ENCODE results near the gene ZNF75A. TPM values are rescaled to one million over a fixed set of nuclear protein-coding genes. Genes with fewer than 3 reads are reported as not detected.

ZNF75A gene
- polyA plus RNA-seq, 3 donors = 46.3 to 60.4 (median 59.3) TPM

GRCh38 chr16:3348547-3349167 is 43.4 kb downstream of the ZNF75A start:
- DNase-seq (ENCODE audit: extremely low read depth in 1 of 11, low read depth in 9 of 11, low spot score in 4 of 11) = no peak

DNA sequence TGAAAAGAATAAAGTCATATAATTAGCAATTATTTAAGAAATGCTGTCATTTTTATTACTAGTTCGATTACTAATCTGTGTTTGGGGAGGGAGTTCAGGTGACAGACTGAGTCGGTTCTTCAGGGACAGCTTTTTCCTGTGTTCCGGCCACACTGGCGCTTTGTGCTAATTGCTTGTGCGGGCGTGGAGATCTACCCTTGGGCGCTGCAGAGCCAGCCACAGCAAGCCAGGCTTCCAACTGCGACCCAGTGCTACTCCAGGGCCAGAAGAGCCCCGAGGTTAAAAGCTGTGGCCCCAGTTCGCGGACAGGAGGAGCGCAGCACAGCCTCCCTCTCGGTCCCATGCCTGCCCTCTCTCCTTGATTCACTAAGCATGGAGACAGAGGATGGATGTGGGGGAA is 43.9 kb downstream of the ZNF75A start:
- DNase-seq (ENCODE audit: extremely low read depth in 1 of 11, low read depth in 9 of 11, low spot score in 4 of 11) = no peak

- no peak for DNase-seq (ENCODE audit: extremely low read depth in 1 of 11, low read depth in 9 of 11, low spot score in 4 of 11)
Observed at GRCh38 chr16:3355589-3355988, 50.3 kb downstream of the ZNF75A start, which contains the start of gene OR2C1. Gene OR2C1 (plus strand): TSS chr16:3355889. CDS start chr16:3355941, 52 bp downstream.

DNA sequence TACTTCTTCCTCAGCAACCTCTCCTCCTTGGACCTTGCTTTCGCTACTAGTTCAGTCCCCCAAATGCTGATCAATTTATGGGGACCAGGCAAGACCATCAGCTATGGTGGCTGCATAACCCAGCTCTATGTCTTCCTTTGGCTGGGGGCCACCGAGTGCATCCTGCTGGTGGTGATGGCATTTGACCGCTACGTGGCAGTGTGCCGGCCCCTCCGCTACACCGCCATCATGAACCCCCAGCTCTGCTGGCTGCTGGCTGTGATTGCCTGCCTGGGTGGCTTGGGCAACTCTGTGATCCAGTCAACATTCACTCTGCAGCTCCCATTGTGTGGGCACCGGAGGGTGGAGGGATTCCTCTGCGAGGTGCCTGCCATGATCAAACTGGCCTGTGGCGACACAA is 50.8 kb downstream of the ZNF75A start:
- DNase-seq (ENCODE audit: extremely low read depth in 1 of 11, low read depth in 9 of 11, low spot score in 4 of 11) = no peak

GRCh38 chr16:3358871-3359270 is 53.6 kb downstream of the ZNF75A start:
- DNase-seq (ENCODE audit: extremely low read depth in 1 of 11, low read depth in 9 of 11, low spot score in 4 of 11) = no peak

DNA sequence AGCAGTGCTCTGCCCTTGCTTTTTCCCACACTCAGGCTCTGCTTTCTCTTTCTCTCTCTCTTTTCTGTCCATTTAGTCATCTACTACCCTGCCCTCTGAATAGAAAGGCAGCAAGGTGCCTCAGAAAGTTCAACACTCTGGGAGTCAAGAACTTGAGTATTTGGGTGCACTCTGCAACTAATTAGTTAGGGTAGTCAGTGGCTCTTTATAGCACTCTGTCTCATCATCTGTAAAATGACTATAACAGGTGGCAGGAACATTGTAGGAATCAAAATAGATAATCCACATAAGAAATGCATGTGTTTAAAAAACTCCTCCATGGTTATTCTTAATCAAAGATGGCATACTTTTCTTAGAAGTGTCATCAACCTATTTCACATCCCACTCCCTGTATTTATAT is 57.6 kb downstream of the ZNF75A start:
- DNase-seq (ENCODE audit: extremely low read depth in 1 of 11, low read depth in 9 of 11, low spot score in 4 of 11) = no peak

GRCh38 chr16:3363793-3364192 is 58.5 kb downstream of the ZNF75A start:
- DNase-seq (ENCODE audit: extremely low read depth in 1 of 11, low read depth in 9 of 11, low spot score in 4 of 11) = no peak

DNA sequence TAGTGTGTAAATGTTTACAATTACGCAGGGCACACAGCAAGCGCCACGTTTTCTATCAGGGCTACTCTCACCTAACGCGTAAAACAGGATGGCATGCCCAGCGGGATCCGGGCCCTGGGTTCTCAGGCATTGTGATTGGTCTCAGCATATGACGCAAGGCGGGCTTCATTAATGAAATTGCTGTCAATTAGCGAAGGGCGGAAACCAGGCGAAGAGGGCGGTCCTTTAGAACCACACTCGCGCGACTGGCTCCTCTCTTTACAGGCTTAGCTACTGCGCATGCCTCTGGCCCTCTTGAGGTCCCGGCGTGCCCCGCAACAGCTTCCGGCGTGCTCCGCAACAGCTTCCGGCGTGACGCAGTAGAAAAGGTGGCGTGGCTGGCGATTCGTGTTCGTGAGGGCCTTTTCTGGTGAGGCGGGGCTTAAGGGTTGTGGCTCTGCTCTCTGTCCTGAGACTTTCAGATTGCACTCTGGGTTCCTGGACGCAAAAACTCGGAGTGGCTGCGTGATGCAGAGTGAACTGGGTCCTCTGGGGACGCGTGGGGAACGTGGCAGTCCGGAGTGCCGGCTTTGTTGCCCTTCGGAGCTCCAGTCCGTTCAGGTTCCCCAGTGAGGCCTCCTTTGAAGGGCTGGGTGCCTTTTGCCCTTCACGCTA is 59.6 kb downstream of the ZNF75A start:
- DNase-seq (ENCODE audit: extremely low read depth in 1 of 11, low read depth in 9 of 11, low spot score in 4 of 11) = peak; percentile 54 to 87 (median 81)

Other genes starting within 250 kb of the ZNF75A start
- gene IL32, start 239.9 kb upstream of the ZNF75A start, polyA plus RNA-seq (ENCODE audit: insufficient read length in 3 of 3) = 10 to 100 TPM; 26.8 to 38.3 (median 29.6) TPM
- gene ZSCAN10, start 206.2 kb upstream of the ZNF75A start, polyA plus RNA-seq (ENCODE audit: insufficient read length in 3 of 3) = under 1 TPM in 2 of 3 donors, not detected in 1; 0.26 to 0.27 TPM
- gene ZNF205, start 192.9 kb upstream of the ZNF75A start, polyA plus RNA-seq (ENCODE audit: insufficient read length in 3 of 3) = 10 to 100 TPM; 14.2 to 18.3 (median 18.0) TPM
- gene ZNF213, start 170.5 kb upstream of the ZNF75A start, polyA plus RNA-seq (ENCODE audit: insufficient read length in 3 of 3) = 10 to 100 TPM in 2 of 3 donors, 1 to 10 TPM in 1; 8.6 to 17.5 (median 13.3) TPM
- not detected for gene OR1F1, start 117.3 kb upstream of the ZNF75A start, polyA plus RNA-seq (ENCODE audit: insufficient read length in 3 of 3)
- 10 to 100 TPM; 12.4 to 15.7 (median 14.9) TPM for gene ZNF200, start 70.3 kb upstream of the ZNF75A start, polyA plus RNA-seq (ENCODE audit: insufficient read length in 3 of 3)
- under 1 TPM; 0.19 to 0.47 (median 0.24) TPM for gene MEFV, start 48.9 kb upstream of the ZNF75A start, polyA plus RNA-seq (ENCODE audit: insufficient read length in 3 of 3)
- gene ZNF263, start 22.0 kb upstream of the ZNF75A start, polyA plus RNA-seq (ENCODE audit: insufficient read length in 3 of 3) = 10 to 100 TPM; 46.9 to 50.4 (median 49.5) TPM
- gene TIGD7, start 67 bp upstream of the ZNF75A start, polyA plus RNA-seq (ENCODE audit: insufficient read length in 3 of 3) = 10 to 100 TPM; 11.1 to 13.7 (median 13.5) TPM
- gene OR2C1, start 50.4 kb downstream of the ZNF75A start, polyA plus RNA-seq (ENCODE audit: insufficient read length in 3 of 3) = 1 to 10 TPM in 1 of 3 donors, under 1 TPM in 2; 0.59 to 1.1 (median 0.59) TPM
- 10 to 100 TPM; 15.9 to 26.4 (median 17.2) TPM for gene ZSCAN32, start 95.5 kb downstream of the ZNF75A start, polyA plus RNA-seq (ENCODE audit: insufficient read length in 3 of 3)
- 10 to 100 TPM; 13.5 to 15.5 (median 15.1) TPM for gene ZNF174, start 95.7 kb downstream of the ZNF75A start, polyA plus RNA-seq (ENCODE audit: insufficient read length in 3 of 3)
- gene ZNF597, start 138.0 kb downstream of the ZNF75A start, polyA plus RNA-seq (ENCODE audit: insufficient read length in 3 of 3) = 1 to 10 TPM; 3.7 to 4.9 (median 3.7) TPM
- 10 to 100 TPM; 65.1 to 70.8 (median 68.9) TPM for gene NAA60, start 138.2 kb downstream of the ZNF75A start, polyA plus RNA-seq (ENCODE audit: insufficient read length in 3 of 3)
- under 1 TPM in 2 of 3 donors, not detected in 1; 0.22 to 0.33 TPM for gene C16orf90, start 190.0 kb downstream of the ZNF75A start, polyA plus RNA-seq (ENCODE audit: insufficient read length in 3 of 3)
- gene CLUAP1, start 195.5 kb downstream of the ZNF75A start, polyA plus RNA-seq (ENCODE audit: insufficient read length in 3 of 3) = 10 to 100 TPM; 50.8 to 61.4 (median 59.9) TPM

Data from renal cortex interstitium (tissue), 11 donors.